ENCODE measurements around the gene TUBGCP6.
A peak's percentile ranks its signal among the peaks of the same experiment; 100 is the strongest.
"Not testable (repeated sequence)": the region's sequence is repeated elsewhere in the genome, so short reads cannot be mapped to it uniquely, and the experiment has no call there.

The TUBGCP6 gene

GRCh38 chr22:50179937-50180726 lies 64.7 kb downstream of the TUBGCP6 start:
- no peak for DNase-seq

- DNase-seq: no peak
Measured at GRCh38 chr22:50178871-50179869, 65.7 kb downstream of the TUBGCP6 start.

GRCh38 chr22:50178471-50178864 lies 66.4 kb downstream of the TUBGCP6 start:
- DNase-seq: no peak

- DNase-seq: no peak
Measured at GRCh38 chr22:50177537-50178470, 67.0 kb downstream of the TUBGCP6 start.

GRCh38 chr22:50176850-50177536 lies 67.8 kb downstream of the TUBGCP6 start:
- no peak for DNase-seq

- no peak for DNase-seq
Measured at GRCh38 chr22:50175921-50176849, 68.6 kb downstream of the TUBGCP6 start.

GRCh38 chr22:50175191-50175461 lies 69.7 kb downstream of the TUBGCP6 start:
- no peak for DNase-seq

- no peak for DNase-seq
Measured at GRCh38 chr22:50174382-50175190, 70.2 kb downstream of the TUBGCP6 start.

- no peak for DNase-seq
Measured at GRCh38 chr22:50173983-50174355, 70.9 kb downstream of the TUBGCP6 start.

- no peak for DNase-seq
Measured at GRCh38 chr22:50173311-50173982, 71.4 kb downstream of the TUBGCP6 start.

- no peak for DNase-seq
Measured at GRCh38 chr22:50171965-50172421, 72.8 kb downstream of the TUBGCP6 start.

- DNase-seq: no peak
Measured at GRCh38 chr22:50171319-50171964, 73.4 kb downstream of the TUBGCP6 start.

GRCh38 chr22:50170453-50171318 lies 74.1 kb downstream of the TUBGCP6 start, which contains the start of gene PANX2:
Gene PANX2, plus strand, starts transcription at chr22:50170731. Its CDS starts 0 bp downstream, at chr22:50170731.
- no peak for DNase-seq

- peak; percentile 71 for DNase-seq
Measured at GRCh38 chr22:50169774-50170341, 75.0 kb downstream of the TUBGCP6 start.

GRCh38 chr22:50169181-50169759 lies 75.6 kb downstream of the TUBGCP6 start:
- DNase-seq: no peak

GRCh38 chr22:50168490-50169180 lies 76.2 kb downstream of the TUBGCP6 start:
- not testable (repeated sequence) for DNase-seq

Data from activated naive CD4-positive, alpha-beta T cell treated with Interleukin-2 at 50 U/mL for 16 hours (primary cell).